ENCODE data around the gene ARHGEF25.

DNA sequence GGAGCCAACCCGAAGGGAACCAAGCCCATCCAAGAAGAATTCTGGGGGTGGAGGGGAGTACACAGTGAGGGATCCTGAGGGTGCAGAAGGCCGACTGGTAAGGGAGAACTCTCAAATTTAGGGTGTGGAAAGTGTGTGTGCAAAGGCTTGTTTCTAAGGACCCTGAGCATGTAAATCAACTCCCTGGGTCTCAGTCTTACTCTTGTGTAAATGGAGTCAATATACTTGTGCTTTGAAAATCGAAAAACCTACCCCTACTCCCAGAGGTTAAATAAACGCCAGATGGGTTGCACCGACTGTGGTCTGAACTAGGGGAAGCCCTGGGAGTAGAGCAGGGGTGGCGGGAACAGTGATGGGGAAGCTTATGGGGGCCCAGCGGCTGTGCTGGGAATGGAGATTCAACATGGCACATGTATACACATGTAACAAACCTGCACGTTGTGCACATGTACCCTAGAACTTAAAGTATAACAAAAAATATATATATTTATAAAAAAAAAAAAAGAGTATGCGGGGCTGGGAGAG, 15.7 kb downstream of the ARHGEF25 start:
- TF ChIP-seq, protein P1, sequence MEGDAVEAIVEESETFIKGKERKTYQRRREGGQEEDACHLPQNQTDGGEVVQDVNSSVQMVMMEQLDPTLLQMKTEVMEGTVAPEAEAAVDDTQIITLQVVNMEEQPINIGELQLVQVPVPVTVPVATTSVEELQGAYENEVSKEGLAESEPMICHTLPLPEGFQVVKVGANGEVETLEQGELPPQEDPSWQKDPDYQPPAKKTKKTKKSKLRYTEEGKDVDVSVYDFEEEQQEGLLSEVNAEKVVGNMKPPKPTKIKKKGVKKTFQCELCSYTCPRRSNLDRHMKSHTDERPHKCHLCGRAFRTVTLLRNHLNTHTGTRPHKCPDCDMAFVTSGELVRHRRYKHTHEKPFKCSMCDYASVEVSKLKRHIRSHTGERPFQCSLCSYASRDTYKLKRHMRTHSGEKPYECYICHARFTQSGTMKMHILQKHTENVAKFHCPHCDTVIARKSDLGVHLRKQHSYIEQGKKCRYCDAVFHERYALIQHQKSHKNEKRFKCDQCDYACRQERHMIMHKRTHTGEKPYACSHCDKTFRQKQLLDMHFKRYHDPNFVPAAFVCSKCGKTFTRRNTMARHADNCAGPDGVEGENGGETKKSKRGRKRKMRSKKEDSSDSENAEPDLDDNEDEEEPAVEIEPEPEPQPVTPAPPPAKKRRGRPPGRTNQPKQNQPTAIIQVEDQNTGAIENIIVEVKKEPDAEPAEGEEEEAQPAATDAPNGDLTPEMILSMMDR (IDR thresholded peaks at IDR 0.05) = no peak
- no peak for TF ChIP-seq POLR2A (IDR thresholded peaks at IDR 0.05)
- no peak for TF ChIP-seq POLR2AphosphoS5 (IDR thresholded peaks at IDR 0.05)
- no peak for TF ChIP-seq EP300 (IDR thresholded peaks at IDR 0.05)

Data from upper lobe of left lung (tissue), 4 donors.